Left kidney (tissue), 2 donors: ENCODE results near the gene RNGTT. TPM values are rescaled to one million over a fixed set of nuclear protein-coding genes. Genes with fewer than 3 reads are reported as not detected.

Experiments
- DNase-seq: peaks from one replicate; pipeline ENCODE4 v3.0.0-alpha.2; 2013
- polyA plus RNA-seq: library from polyadenylated mRNA; unstranded; fragments of 120-200 nt; gene quantifications from one replicate; pipeline ENCODE4 v1.2.1, GENCODE V29; 2013; ENCODE audit not compliant: insufficient read length

The RNGTT gene
- polyA plus RNA-seq, 1 donor, result 18.1 TPM

DNA sequence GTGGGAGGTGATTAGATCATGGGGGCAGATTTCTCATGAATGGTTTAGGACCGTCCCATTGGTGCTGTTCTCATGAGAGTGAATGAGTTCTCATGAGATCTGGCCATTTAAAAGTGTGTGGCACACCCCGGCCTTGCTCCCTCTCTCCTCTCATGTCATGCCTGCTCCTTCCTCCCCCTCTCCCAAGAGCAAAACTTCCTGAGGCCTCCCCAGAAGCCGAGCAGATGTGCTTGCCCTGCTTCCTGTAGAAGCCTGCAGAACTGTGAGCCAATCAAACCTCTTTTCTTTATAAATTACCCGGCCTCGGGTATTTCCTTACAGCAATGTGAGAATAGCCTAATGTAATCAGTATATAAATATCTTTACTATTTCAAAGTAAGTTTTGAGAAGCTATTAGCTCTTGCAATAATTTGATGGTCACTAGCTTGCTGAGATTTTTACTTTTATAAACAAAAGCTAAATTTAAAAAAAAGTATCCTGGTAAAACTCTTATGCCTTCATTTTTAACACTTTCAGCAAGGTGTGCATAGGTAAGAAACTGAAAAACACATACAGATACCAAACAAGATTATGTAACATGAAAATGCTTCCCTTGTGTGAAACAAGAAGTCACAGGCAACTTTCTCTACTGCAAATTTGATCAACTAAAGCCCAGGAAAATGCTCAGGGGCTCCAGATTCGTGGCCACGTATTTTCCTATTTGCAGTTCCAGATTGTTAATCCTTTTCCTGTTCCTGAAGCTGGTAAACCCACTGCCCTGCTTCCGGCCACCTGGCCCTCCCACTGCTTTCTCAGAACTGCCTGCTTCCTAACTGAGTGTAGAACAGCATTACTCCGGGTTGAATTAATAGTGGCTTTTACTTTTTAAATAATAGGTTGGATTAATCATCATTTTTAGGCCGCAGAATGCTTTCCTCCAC lies 402.1 kb downstream of the RNGTT start:
- no peak for DNase-seq

Other genes starting within 250 kb of the RNGTT start
- gene PNRC1, start 117.1 kb upstream of the RNGTT start, polyA plus RNA-seq, result 114 TPM
- gene SRSF12, start 154.5 kb upstream of the RNGTT start, polyA plus RNA-seq, result 20.1 TPM
- 38.1 TPM for gene PM20D2, start 182.4 kb upstream of the RNGTT start, polyA plus RNA-seq